Neuronal stem cell (in vitro differentiated cells): ENCODE data around the gene PPM1G.
A peak's percentile ranks its signal among the peaks of the same experiment; 100 is the strongest.

Experiments
- DNase-seq: peaks from one replicate; pipeline ENCODE4 v3.0.0-alpha.2; 2013; ENCODE audit warnings: low spot score
- H2AFZ ChIP-seq: one replicate; pipeline ENCODE4 v1.6.1; 2013; ENCODE audit warnings: mild to moderate bottlenecking, low read length, inconsistent platforms
- H2AK5ac ChIP-seq: 2 replicates; pipeline ENCODE4 v1.6.1; 2013; ENCODE audit warnings: low read depth, mild to moderate bottlenecking, inconsistent platforms, low read length, moderate library complexity, mixed read lengths
- H2BK120ac ChIP-seq: 2 replicates; pipeline ENCODE4 v1.6.1; 2013; ENCODE audit warnings: low read depth, mild to moderate bottlenecking, inconsistent platforms, low read length, moderate library complexity, mixed read lengths
- H2BK12ac ChIP-seq: one replicate; pipeline ENCODE4 v1.6.1; 2013; ENCODE audit warnings: low read length, inconsistent platforms
- H2BK15ac ChIP-seq: 2 replicates; pipeline ENCODE4 v1.6.1; 2013; ENCODE audit warnings: mild to moderate bottlenecking, low read length, inconsistent platforms, mixed read lengths
- H2BK5ac ChIP-seq: one replicate; pipeline ENCODE4 v1.6.1; 2013; ENCODE audit warnings: inconsistent platforms, mild to moderate bottlenecking, low read length, moderate library complexity
- H3K14ac ChIP-seq: one replicate; pipeline ENCODE4 v1.6.1; 2013; ENCODE audit warnings: low read length, inconsistent platforms
- H3K18ac ChIP-seq: 2 replicates; pipeline ENCODE4 v1.6.1; 2013; ENCODE audit warnings: low read length, inconsistent platforms
- H3K23ac ChIP-seq: 2 replicates; pipeline ENCODE4 v1.6.1; 2013; ENCODE audit warnings: low read depth, mild to moderate bottlenecking, mixed read lengths, low read length, inconsistent platforms; ENCODE audit not compliant: poor library complexity
- H3K27ac ChIP-seq: replicated peaks from 3 replicates; pipeline ENCODE4 v1.5.1; 2013; ENCODE audit warnings: low read length, inconsistent platforms
- H3K27me3 ChIP-seq, 3 experiments: 2 replicates each; pipeline ENCODE4 v1.6.1; 2013; ENCODE audit warnings: low read length in 3 of 3, mild to moderate bottlenecking in 2 of 3, inconsistent platforms in 1 of 3, low read depth in 1 of 3, mixed read lengths in 1 of 3, moderate library complexity in 1 of 3; ENCODE audit not compliant: control insufficient read depth in 3 of 3, insufficient read depth in 3 of 3
- H3K36me3 ChIP-seq, 2 donors: replicated peaks in 1 of 2; 2 replicates each; pipeline ENCODE4 v1.6.1; 2013; ENCODE audit warnings: low read length in 2 of 2; ENCODE audit not compliant: control insufficient read depth in 2 of 2, insufficient read depth in 2 of 2
- H3K4ac ChIP-seq: 2 replicates; pipeline ENCODE4 v1.6.1; 2013; ENCODE audit warnings: inconsistent platforms, mild to moderate bottlenecking, low read length, moderate library complexity
- H3K4me1 ChIP-seq, 2 donors: 1 replicate in 1 of 2; 2 replicates in 1 of 2; pipeline ENCODE4 v1.6.1; 2013; ENCODE audit warnings: low read length in 2 of 2, low read depth in 1 of 2; ENCODE audit not compliant: control insufficient read depth in 2 of 2, insufficient read depth in 1 of 2
- H3K4me2 ChIP-seq: one replicate; pipeline ENCODE4 v1.6.1; 2013; ENCODE audit warnings: mild to moderate bottlenecking, low read length, inconsistent platforms; ENCODE audit not compliant: insufficient read depth, poor library complexity, severe bottlenecking
- H3K4me3 ChIP-seq, 2 donors: 2 replicates each; pipeline ENCODE4 v1.5.1; 2013; ENCODE audit warnings: low read length in 2 of 2, mild to moderate bottlenecking in 2 of 2, inconsistent platforms in 1 of 2, moderate library complexity in 1 of 2
- H3K79me1 ChIP-seq: one replicate; pipeline ENCODE4 v1.6.1; 2013; ENCODE audit warnings: low read depth, mild to moderate bottlenecking, inconsistent platforms, low read length, moderate library complexity
- H3K9ac ChIP-seq: one replicate; pipeline ENCODE4 v1.6.1; 2013; ENCODE audit warnings: mild to moderate bottlenecking, low read depth, low read length, inconsistent platforms; ENCODE audit not compliant: poor library complexity
- H3K9me3 ChIP-seq, 2 donors: replicated peaks in 1 of 2; 2 replicates each; pipeline versions ENCODE3 to v1.6.1; 2013; ENCODE audit warnings: low read length in 2 of 2, mild to moderate bottlenecking in 2 of 2, inconsistent platforms in 1 of 2, low read depth in 1 of 2, mixed read lengths in 1 of 2, moderate library complexity in 1 of 2; ENCODE audit not compliant: control insufficient read depth in 2 of 2, insufficient read depth in 1 of 2
- H4K8ac ChIP-seq: one replicate; pipeline ENCODE4 v1.6.1; 2013; ENCODE audit warnings: low read depth, mild to moderate bottlenecking, inconsistent platforms, low read length, moderate library complexity
- H4K91ac ChIP-seq: one replicate; pipeline ENCODE4 v1.6.1; 2013; ENCODE audit warnings: low read length, low read depth, mild to moderate bottlenecking, inconsistent platforms; ENCODE audit not compliant: poor library complexity
- WGBS, 2 donors: extraction: QIAGEN DNeasy Blood & Tissue Kit; methylation state at CpG; one replicate each; pipeline ENCODE4 v1.1.7; 2013; ENCODE audit warnings: missing lambda C conversion rate in 2 of 2, mixed read lengths in 1 of 2; ENCODE audit not compliant: insufficient read length in 2 of 2, insufficient replicate concordance in 1 of 2; ENCODE audit errors: extremely low coverage in 2 of 2; 5-methylcytosine and 5-hydroxymethylcytosine counted together

The PPM1G gene

DNA sequence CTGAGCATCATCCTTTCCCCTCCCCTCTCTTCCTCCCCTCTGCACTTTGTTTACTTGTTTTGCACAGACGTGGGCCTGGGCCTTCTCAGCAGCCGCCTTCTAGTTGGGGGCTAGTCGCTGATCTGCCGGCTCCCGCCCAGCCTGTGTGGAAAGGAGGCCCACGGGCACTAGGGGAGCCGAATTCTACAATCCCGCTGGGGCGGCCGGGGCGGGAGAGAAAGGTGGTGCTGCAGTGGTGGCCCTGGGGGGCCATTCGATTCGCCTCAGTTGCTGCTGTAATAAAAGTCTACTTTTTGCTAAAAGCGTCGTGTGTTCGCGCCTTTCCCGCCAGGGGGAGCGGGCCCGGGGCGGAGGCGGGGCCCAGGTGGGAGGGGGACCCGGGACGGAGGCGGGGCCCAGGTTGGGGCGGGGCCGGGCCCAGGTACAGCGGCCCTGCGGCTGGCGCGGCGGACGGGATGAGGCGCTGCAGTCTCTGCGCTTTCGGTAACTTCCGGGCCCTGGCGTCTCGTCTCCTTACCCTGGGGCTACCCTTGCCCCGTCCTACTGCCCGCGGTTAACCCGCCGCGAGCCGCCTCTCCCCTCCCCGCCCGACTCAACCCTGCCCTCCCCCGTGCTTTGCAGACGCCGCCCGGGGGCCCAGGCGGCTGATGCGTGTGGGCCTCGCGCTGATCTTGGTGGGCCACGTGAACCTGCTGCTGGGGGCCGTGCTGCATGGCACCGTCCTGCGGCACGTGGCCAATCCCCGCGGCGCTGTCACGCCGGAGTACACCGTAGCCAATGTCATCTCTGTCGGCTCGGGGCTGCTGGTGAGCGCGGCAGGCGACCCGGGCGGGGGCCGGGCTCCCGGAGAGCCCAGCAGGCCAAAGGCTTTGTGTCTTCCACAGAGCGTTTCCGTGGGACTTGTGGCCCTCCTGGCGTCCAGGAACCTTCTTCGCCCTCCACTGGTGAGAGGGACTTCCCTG is 32.8 kb upstream of the PPM1G start, which contains the start of gene KRTCAP3:
KRTCAP3 (plus strand) TSS at position 424 of the 962 bp plus-strand sequence; CDS start at position 456, 32 bp downstream.
- Histone ChIP-seq H4K8ac (peak within 1 kb of the TSS; percentile 43), H3K27me3 (no peaks in the 10 kb centered on the region), H3K18ac (peak within 1 kb of the TSS; percentile 94), H3K9ac (peak within 1 kb of the TSS; percentile 92), H3K23ac (peak within 1 kb of the TSS; percentile 89), H2AK5ac (peak within 1 kb of the TSS; percentile 92), H3K14ac (peak within 1 kb of the TSS; percentile 89), H3K4me1 (peaks cover 0 to 7% of the 10 kb centered on the region in 2 donors), H4K91ac (peak within 1 kb of the TSS; percentile 72), H3K79me1 (peaks cover 2% of the 10 kb centered on the region), H3K4ac (no peak within 1 kb of the TSS), H3K27ac (no peak within 1 kb of the TSS), H3K36me3 (peaks cover 25 to 82% of the 10 kb centered on the region in 2 donors), H2AFZ (no peak within 1 kb of the TSS), H3K4me3 (peak within 1 kb of the TSS in 1 of 2 donors; percentile 76), H2BK5ac (peak within 1 kb of the TSS; percentile 94), H2BK12ac (peak within 1 kb of the TSS; percentile 94), H2BK120ac (no peak within 1 kb of the TSS), H2BK15ac (no peak within 1 kb of the TSS), H3K4me2 (peak within 1 kb of the TSS; percentile 91), H3K9me3 (peaks cover 0 to 2% of the 10 kb centered on the region in 2 donors)
- DNase-seq = peak; percentile 51
- no CpG with 5 or more reads among the region's 80 CpGs for WGBS, 2 donors

DNA sequence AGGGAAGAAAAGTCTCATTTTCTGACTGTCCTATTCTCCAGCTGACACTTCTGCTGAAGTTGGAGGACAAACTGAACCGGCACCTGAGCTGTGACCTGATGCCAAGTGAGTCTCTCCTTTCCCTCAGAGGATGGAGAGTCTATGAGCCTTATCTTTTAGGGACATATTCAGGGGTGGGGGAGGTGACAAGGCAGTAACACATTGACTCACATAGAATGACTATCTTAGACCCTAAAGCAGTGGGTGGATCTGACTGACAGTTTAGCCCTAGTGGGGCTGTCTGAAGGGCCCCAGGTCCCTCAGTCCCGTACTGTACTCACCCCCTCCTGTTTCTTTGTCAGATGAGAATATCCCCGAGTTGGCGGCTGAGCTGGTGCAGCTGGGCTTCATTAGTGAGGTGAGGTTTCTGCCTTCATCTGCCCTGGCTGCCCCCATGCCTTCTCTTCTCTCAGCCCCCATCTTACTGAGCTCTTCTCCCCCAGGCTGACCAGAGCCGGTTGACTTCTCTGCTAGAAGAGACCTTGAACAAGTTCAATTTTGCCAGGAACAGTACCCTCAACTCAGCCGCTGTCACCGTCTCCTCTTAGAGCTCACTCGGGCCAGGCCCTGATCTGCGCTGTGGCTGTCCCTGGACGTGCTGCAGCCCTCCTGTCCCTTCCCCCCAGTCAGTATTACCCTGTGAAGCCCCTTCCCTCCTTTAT is 32.0 kb upstream of the PPM1G start:
- Histone ChIP-seq H3K4me3 (no peak overlapping the region), H3K9ac (no peak overlapping the region), H2BK12ac (no peak overlapping the region), H3K9me3 (peaks cover 0 to 2% of the 10 kb centered on the region in 2 donors), H3K14ac (no peak overlapping the region), H3K4me2 (peak overlapping the region; percentile 91), H2BK5ac (no peak overlapping the region), H3K4me1 (peaks cover 0 to 7% of the 10 kb centered on the region in 2 donors), H3K18ac (no peak overlapping the region), H3K79me1 (peaks cover 2% of the 10 kb centered on the region), H2AK5ac (no peak overlapping the region), H2AFZ (no peak overlapping the region), H4K8ac (no peak overlapping the region), H3K27ac (no peak overlapping the region), H2BK15ac (no peak overlapping the region), H3K36me3 (peaks cover 32 to 88% of the 10 kb centered on the region in 2 donors), H3K23ac (peak overlapping the region; percentile 89), H2BK120ac (no peak overlapping the region), H4K91ac (no peak overlapping the region), H3K27me3 (no peaks in the 10 kb centered on the region), H3K4ac (no peak overlapping the region)
- no CpG with 5 or more reads among the region's 10 CpGs for WGBS, 2 donors
- no peak for DNase-seq

DNA sequence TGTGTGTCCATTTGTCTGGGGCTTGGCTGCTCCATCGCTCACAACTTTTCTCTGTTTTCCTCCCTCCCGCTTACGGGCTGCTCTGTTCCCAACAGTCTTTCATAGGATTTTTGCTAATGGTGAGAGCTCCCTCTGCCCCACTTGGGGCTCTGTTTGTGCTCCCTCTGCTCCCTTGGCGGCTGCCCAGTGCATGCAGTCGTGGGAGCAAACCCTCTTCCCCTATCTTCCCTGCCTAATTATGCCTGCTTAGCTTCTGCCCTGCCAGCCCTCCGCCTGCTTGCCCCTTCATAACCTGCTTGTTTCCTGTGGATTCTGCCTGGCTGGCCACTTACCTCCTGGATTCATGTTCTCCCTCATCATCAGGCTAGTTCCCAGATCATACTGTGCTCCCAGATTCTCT is 26.2 kb upstream of the PPM1G start:
- Histone ChIP-seq H4K8ac (no peak overlapping the region), H3K4me1 (no peaks in the 10 kb centered on the region), H3K27ac (no peak overlapping the region), H3K18ac (no peak overlapping the region), H2BK5ac (no peak overlapping the region), H2AFZ (no peak overlapping the region), H3K4me3 (no peak overlapping the region), H3K4ac (no peak overlapping the region), H2BK12ac (no peak overlapping the region), H3K27me3 (no peaks in the 10 kb centered on the region), H3K9me3 (no peaks in the 10 kb centered on the region), H2BK120ac (no peak overlapping the region), H4K91ac (no peak overlapping the region), H3K79me1 (no peaks in the 10 kb centered on the region), H2BK15ac (no peak overlapping the region), H3K4me2 (no peak overlapping the region), H3K14ac (no peak overlapping the region), H3K9ac (no peak overlapping the region), H3K23ac (no peak overlapping the region), H3K36me3 (peaks cover 48 to 88% of the 10 kb centered on the region in 2 donors), H2AK5ac (no peak overlapping the region)
- no peak for DNase-seq
- WGBS, 2 donors = no CpG with 5 or more reads among the region's 6 CpGs

DNA sequence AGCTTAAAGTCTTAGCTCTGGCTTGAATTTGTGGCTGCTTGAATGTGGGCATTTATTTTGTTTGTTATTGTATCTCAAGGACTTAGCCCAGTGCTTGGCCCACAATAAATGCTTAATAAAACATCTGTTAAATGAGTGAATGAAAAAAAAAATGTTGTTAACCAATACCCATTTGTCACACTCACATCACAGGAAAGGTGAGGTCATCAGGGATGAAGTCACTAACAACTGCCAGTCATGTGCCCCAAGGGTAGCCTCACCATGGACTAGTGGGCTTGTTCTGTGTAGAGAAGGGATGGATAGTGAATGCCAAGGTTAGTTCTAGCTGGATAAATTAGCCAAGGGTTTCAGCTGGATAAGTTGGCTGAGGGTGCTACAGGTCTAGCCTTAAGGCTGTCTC is 22.0 kb upstream of the PPM1G start:
- no peak overlapping the region for H2AK5ac ChIP-seq
- H3K14ac ChIP-seq = no peak overlapping the region
- no peaks in the 10 kb centered on the region for H3K27me3 ChIP-seq
- H3K9ac ChIP-seq = no peak overlapping the region
- H2BK15ac ChIP-seq = no peak overlapping the region
- peak overlapping the region; percentile 52 for H4K8ac ChIP-seq
- no peak overlapping the region for H2BK12ac ChIP-seq
- H3K9me3 ChIP-seq = no peaks in the 10 kb centered on the region
- peaks cover 2 to 3% of the 10 kb centered on the region in 2 donors for H3K4me1 ChIP-seq
- no peak overlapping the region for H2BK120ac ChIP-seq
- DNase-seq = no peak
- H3K18ac ChIP-seq = no peak overlapping the region
- H3K27ac ChIP-seq = no peak overlapping the region
- H3K23ac ChIP-seq = no peak overlapping the region
- no peak overlapping the region for H3K4me2 ChIP-seq
- H3K4me3 ChIP-seq = no peak overlapping the region
- peaks cover 28 to 52% of the 10 kb centered on the region in 2 donors for H3K36me3 ChIP-seq
- no peak overlapping the region for H2AFZ ChIP-seq
- no peaks in the 10 kb centered on the region for H3K79me1 ChIP-seq
- no peak overlapping the region for H4K91ac ChIP-seq
- no peak overlapping the region for H2BK5ac ChIP-seq
- no peak overlapping the region for H3K4ac ChIP-seq
